ENCODE measurements around the gene KCNK7.

Gene KCNK7

DNA sequence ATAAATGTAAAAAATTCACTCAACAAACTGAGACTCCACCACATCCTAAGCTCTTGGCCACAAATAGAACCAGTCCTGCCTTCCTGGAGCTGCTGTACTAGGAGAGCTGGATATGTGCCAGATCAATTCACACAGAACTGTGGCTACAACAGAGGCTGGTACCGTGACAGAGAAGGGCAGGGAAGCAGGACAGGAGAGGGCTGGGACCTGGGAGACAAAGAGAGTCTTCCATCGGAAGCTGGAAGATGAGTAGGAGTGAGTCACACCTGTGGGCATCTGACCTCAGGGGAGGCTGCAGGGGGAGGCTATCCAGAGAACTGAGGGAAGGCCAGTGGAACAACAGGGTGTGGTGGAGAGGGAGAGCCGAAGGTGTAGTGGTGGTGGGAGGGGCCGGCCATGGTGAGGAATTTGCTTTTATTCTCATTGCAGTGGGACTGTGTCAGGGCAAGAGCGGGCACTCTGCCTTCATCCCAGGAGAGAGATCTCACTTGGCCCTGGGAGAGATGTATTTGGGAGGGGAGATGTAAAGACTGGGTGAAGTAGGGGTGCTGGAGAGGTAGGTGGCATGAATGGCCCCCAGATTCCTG is 35.6 kb downstream of the KCNK7 start:
- no peak for TF ChIP-seq ZNF274 (IDR thresholded peaks at IDR 0.05; ENCODE audit: low read depth, low read length)
- no peak overlapping the region for H3K4me3 ChIP-seq (ENCODE audit: low read length)

DNA sequence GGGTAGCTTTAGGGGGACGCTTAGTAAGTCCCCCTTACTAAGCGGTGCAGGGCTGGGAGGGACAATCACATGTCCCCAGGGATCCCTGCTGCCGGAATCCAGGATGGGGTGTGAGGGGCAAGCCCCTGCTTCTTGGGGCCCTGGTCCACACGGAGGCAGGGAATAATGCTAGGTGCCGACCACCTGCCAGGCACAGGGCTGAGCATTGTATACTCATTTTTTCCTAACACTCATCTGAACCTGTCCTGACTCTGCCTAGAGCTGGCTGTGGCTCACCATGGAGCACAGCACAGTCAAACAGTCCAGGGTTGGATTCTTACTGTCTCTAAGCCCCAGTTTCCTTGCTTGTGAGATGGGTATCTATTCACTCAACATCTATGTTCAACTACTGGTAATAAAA is 36.1 kb downstream of the KCNK7 start:
- H3K4me3 ChIP-seq (ENCODE audit: low read length) = no peak overlapping the region
- TF ChIP-seq ZNF274 (IDR thresholded peaks at IDR 0.05; ENCODE audit: low read depth, low read length) = no peak

DNA sequence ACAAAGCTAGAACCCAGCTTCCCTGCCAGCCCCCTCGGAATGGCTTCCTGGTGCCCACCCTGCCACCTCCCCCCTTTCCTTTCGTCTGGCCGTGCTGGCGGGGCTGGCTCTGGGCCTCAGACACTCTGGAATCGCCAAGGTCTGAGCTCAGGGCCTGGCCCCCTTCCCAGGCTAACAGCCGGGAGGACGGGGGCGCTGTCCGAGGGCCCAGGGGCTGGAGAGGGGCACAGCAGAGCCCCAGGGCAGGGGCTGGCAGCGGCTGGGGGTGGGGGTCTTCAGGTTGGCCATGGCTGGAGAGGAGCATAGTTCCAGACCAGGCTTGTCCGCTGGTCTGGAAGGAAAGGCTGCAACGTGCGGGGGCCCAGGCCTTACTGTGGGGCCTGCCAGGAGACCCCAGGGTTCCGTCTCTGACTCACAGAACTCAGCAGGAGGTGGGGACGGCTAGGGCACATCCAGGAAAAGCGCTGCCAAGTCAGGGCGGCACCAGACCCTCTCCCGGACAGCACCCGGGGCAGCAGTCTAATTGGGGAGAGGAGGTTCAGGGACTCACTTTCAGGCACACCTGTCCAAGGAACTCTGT is 36.6 kb downstream of the KCNK7 start:
- H3K4me3 ChIP-seq (ENCODE audit: low read length) = no peak overlapping the region
- TF ChIP-seq ZNF274 (IDR thresholded peaks at IDR 0.05; ENCODE audit: low read depth, low read length) = no peak

DNA sequence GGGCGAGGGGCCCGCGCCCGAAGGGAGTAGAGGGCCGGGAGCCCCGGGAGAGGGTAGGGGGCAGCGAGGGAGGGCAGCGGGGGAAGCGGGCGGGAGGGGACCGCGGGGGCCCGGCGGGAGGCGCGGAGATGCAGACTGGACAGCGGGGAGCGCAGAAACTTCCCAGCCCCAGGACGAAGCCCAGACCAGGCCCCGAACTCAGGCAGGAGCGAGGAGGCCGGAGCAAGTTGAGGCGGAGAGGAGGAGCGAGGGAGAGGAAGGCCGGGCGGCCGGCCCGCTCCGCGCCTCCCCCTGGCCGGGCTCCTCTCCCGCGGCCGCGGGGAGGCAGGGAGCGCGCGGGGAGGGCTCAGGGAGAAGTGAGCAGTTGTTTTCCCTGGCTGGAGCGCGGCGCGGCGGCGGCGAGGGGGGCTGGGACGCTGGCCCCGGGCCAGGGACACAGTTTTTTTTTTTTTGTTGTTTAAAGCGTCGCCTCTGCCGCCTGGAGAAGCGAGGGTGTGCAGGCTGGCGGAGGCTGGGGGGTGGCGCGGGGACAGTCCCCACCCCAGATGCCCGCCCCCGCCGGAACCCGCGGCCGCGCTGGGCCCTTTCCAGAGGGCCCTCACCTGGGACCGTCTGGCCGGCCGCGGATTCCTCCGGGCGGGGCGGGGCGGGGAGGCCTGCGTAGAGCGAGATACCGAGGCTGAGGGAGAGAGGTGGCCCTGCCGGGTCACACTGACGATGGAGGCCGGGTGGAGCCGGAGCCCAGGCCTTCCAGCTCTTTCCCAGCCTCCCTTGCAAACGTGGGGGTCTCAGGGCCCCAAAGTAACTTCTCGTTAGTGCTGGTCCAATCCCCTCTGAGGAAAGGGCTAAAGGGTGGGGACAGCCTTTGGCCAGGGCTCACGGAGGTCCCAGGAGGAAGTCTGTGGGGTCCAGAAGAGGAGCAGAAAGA is 37.3 kb downstream of the KCNK7 start, which contains the start of gene LTBP3:
TSS of gene LTBP3 (minus strand) at position 358 of the 928 bp plus-strand sequence. CDS start 400 bp downstream, outside the sequence.
- H3K4me3 ChIP-seq (ENCODE audit: low read length) = peak within 1 kb of the TSS; percentile 19; the same call in 1 of the 2 replicates
- no peak for TF ChIP-seq ZNF274 (IDR thresholded peaks at IDR 0.05; ENCODE audit: low read depth, low read length)

DNA sequence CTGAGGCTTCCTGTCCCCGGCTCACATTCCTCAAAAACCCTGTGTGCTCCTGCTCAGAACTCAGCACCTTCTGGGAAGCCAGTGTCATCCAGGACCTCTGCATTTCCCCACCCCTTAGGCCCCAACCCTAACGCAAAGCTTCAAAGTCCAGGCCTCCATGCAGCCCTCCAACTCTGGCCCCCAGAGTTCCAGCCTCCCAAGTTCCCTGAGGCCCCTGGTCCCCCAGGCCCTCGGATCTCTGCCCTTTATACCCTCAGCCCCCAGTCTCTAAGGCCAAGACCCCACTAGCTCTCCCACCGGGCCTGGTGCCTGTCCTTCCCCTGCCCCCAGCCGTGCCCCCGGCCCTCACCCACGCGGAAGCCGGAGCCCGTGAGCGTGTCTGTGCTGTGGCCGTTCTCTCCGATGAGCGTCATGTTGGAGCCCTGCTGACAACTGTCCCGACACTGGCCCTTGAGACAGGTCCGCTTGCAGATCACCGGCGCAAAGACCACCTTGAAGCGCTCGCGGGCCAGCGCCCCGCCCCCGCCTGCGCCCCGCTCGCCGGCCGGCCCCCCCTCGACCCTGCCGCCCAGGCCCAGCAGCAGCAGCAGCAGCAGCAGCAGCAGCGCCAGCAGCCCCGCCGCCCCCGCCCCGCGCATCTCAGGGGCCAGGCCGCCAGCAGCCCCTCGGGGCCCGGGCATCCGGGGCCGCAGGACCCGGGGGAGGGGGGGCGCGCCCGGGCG is 38.2 kb downstream of the KCNK7 start:
- TF ChIP-seq ZNF274 (IDR thresholded peaks at IDR 0.05; ENCODE audit: low read depth, low read length) = no peak
- H3K4me3 ChIP-seq (ENCODE audit: low read length) = no peak overlapping the region

DNA sequence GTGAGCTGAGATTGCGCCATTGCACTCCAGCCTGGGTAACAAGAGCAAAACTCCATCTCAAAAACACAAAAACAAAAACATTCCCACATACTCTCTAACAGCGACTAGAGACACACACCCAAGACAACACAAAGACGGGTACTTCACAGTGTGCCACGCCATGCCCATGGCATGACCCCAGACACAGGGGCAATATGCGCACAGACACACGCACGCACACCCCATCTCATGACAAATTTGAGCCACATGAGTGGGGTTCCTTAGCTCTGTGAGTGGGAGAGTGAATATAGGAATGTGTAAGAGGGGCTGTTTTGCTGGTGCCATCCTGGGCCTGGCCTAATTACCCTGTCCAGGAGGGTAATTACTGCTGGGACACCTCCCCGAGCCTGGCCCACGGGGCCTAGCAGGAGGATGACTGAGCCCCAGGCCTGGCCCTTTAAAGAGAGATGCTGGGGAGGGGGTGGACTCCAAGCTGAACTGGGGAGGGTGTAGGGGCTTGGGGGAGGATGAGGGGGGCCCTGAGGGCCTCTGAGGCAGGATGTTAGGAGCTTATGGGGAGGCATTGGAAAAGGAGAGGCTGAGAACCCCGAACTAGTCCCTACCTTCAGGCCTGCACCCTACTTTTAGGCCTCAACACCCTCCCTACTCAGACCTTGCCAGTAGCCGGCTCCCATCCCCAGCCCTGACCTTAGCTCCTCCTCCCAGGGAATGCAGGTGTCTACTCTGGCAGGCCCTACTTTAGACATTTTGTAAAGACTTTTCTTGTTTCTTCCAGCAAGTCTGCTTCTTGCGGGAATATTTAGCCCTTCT is 38.9 kb downstream of the KCNK7 start:
- TF ChIP-seq ZNF274 (IDR thresholded peaks at IDR 0.05; ENCODE audit: low read depth, low read length) = no peak
- no peak overlapping the region for H3K4me3 ChIP-seq (ENCODE audit: low read length)

DNA sequence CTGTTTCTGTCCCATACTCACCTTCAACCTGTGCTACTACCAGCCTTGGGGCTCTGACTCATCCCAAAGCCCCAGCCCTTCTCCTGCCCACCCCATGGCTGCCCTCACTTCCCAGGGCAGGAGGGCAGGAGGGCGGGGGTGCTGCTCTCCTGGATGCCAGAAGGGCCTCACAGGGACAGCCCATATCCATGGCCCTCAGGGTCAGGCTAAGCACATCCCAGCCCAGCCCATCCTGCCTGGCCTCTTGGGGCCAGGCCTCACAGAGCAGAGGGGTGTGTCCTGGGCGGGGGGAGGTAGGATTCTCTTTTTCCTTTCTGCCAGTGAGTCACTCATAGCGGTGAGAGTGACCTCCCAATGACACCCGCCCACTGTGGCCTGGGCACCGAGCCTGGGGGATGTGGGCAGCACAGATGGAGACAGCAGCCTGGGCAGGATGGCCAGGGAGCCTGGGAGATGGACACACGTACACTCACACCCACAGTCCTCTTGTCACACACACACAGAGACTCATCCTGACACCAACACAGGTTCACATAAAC is 39.8 kb downstream of the KCNK7 start:
- no peak for TF ChIP-seq ZNF274 (IDR thresholded peaks at IDR 0.05; ENCODE audit: low read depth, low read length)
- no peak overlapping the region for H3K4me3 ChIP-seq (ENCODE audit: low read length)

DNA sequence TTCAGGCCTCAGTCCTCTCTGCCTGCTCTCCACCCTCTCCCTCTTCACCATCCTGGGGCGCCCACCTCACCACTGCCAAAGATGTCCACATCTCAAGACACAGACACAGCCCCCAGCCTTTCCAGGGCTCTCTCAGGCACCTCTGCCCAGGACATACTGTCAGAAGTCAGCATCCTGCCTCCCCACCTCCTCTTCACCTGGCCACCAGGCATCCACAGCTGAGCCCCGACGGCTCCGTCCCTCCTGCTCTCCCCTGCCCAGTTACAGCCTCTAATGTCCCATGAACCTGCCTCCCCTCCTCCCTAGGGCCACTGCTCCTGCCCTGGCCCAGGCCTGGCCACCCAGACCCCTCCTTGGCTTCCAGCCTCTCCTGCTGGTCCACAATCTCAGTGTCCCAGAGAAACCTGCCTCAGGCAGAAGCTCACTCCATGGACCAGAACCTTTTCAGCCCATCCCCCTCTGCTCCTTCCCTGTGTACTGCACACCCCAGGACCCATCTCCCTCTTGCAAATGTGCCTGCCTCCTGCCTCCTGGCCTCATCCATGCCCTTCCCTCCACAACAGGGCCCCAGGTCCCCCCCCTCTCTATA is 40.7 kb downstream of the KCNK7 start:
- H3K4me3 ChIP-seq (ENCODE audit: low read length) = no peak overlapping the region
- TF ChIP-seq ZNF274 (IDR thresholded peaks at IDR 0.05; ENCODE audit: low read depth, low read length) = no peak

DNA sequence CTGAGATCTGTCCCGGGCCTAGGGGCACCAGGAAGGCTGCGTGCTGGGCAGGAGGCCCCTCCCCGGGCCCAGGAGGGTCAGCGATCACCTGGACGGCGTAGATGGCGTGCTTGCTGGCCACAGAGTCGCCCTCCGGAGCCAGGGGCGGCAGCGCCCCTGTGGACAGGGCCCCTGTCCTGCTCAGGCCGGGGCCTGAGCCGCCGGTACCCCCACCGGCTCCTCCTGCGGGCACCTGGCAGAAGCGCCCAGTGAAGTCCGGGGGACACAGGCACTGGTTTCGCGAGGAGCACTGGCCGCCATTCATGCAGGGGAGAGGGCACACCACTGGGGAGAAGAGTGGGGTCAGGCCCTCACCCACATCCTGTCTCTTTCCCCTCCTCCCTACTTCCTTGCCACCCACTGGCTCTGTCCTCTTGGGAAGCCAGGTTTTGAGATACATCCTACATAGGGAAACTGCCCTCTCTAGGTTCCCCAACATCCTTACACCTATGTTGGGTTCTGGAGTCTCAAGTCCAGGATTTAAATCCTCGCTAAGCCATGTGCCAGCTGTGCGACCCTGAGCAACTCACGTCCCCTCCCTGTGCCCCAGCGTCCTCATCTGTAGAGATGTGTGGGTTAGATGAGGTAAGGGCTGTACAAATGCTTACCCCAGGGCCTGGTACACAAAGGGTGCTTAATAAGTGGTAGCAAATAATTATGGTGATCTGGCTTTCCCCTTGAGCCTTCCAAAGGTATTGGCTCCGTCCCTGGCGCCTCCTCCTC is 41.4 kb downstream of the KCNK7 start:
- TF ChIP-seq ZNF274 (IDR thresholded peaks at IDR 0.05; ENCODE audit: low read depth, low read length) = no peak
- H3K4me3 ChIP-seq (ENCODE audit: low read length) = no peak overlapping the region

DNA sequence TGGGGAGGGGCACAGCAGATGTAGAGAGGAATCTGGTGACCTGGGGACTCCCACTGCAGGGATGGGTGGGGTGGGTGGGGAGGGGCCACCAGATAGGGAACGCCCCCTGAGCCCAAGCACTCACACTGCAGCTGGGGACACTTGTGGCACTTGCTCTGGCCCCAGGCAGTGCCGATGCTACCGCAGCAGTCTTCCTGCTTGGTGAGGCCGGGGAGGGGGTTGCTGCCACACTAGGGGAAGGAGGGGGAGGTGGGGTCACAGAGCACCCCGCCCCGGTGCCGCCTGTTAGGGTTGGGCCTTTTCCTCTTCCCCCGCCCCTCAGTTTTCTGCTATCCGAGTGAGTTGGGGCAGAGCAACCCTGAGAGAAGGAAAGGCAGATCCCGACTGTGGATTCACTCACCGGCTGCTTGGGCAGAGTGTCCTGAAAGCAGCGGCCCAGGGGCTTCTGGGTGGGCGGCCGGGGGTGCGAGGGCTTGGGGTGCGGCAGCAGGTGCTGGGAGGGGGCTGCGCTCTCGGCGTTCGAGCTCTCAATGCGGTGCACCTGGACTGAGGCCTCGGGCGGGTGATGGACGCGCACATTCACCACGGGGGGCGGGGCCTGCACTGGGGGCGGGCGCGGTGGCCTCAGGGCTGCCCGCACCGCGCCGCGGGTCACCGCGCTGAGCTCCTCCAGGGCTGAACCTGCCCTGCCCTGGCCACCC is 42.1 kb downstream of the KCNK7 start:
- no peak overlapping the region for H3K4me3 ChIP-seq (ENCODE audit: low read length)
- TF ChIP-seq ZNF274 (IDR thresholded peaks at IDR 0.05; ENCODE audit: low read depth, low read length) = no peak

DNA sequence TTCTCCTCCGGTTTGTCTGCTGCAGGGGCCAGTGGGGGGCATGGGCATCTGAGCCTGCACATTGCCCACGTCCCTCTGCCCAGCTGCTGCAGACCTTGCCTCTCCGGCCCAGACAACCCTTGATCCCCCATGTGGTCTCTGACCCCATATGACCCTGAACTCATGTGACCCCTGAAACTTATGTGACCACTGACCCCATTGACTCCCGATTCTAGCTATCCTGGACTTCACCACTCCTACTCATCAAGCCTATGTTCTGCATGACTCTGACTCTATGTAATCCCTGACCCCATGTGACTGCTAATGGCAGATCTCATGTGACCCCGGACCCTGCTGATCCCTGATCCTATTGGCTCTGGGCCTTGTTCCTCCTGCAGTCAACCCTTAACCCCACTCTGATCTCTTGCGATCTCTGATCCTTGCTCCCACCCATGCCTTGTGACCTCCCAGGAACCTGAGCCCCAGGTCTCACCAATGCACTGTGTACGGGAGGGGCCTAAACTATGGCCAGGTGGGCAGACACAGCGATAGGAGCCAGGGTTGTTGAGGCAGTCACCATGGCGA is 43.1 kb downstream of the KCNK7 start:
- no peak for TF ChIP-seq ZNF274 (IDR thresholded peaks at IDR 0.05; ENCODE audit: low read depth, low read length)

More for the DNA sequence above, 43.1 kb downstream of the KCNK7 start:
- no peak overlapping the region for H3K4me3 ChIP-seq (ENCODE audit: low read length)
